GM12891 (cell line): Measurements from ENCODE around the gene PI4KA.
"Not testable (repeated sequence)": the region's sequence is repeated elsewhere in the genome, so short reads cannot be mapped to it uniquely, and the experiment has no call there.

Source experiments
- DNase-seq: peaks from one replicate; pipeline ENCODE4 v3.0.0; 2011; ENCODE audit warnings: low spot score; ENCODE audit not compliant: insufficient read length
- FAIRE-seq: peaks from 2 replicates; lab custom pipeline; 2011; peaks lifted over from hg19 to GRCh38; lab: Jason Lieb, UNC
- SPI1 ChIP-seq: IDR thresholded peaks from 2 replicates; pipeline ENCODE4 v1.6.1; 2011; ENCODE audit warnings: low read depth, low read length, control low read depth

Gene PI4KA

GRCh38 chr22:20703816-20704609, 154.6 kb downstream of the PI4KA start:
- not testable (repeated sequence) for FAIRE-seq, DNase-seq

GRCh38 chr22:20703414-20703806, 155.2 kb downstream of the PI4KA start:
- DNase-seq, FAIRE-seq: not testable (repeated sequence)

GRCh38 chr22:20702546-20703413, 155.8 kb downstream of the PI4KA start:
- DNase-seq (peak; percentile 74), FAIRE-seq (peak; percentile 84)
- 0 out of 2 replicates have a peak, but pooled peaks have one; percentile 2 for TF ChIP-seq SPI1

GRCh38 chr22:20702175-20702545, 156.5 kb downstream of the PI4KA start:
- DNase-seq, FAIRE-seq: not testable (repeated sequence)

GRCh38 chr22:20701680-20702136, 156.9 kb downstream of the PI4KA start:
- FAIRE-seq, DNase-seq: not testable (repeated sequence)

GRCh38 chr22:20700347-20700746, 158.3 kb downstream of the PI4KA start:
- FAIRE-seq, DNase-seq: not testable (repeated sequence)

GRCh38 chr22:20699856-20700255, 158.8 kb downstream of the PI4KA start:
- not testable (repeated sequence) for DNase-seq, FAIRE-seq

- peak; percentile 59 for DNase-seq
- not testable (repeated sequence) for FAIRE-seq
These were observed 161.0 kb downstream of the PI4KA start for GRCh38 chr22:20697481-20698113.

- not testable (repeated sequence) for FAIRE-seq, DNase-seq
These were observed 162.6 kb downstream of the PI4KA start for GRCh38 chr22:20696056-20696455.

- FAIRE-seq, DNase-seq: not testable (repeated sequence)
These were observed 163.4 kb downstream of the PI4KA start for GRCh38 chr22:20695205-20695604.

- not testable (repeated sequence) for DNase-seq, FAIRE-seq
These were observed 164.4 kb downstream of the PI4KA start for GRCh38 chr22:20694256-20694655.

- not testable (repeated sequence) for DNase-seq, FAIRE-seq
These were observed 165.7 kb downstream of the PI4KA start for GRCh38 chr22:20692926-20693325.

- not testable (repeated sequence) for FAIRE-seq
These were observed 167.9 kb downstream of the PI4KA start for GRCh38 chr22:20690586-20691317.

GRCh38 chr22:20687356-20688172, 171.0 kb downstream of the PI4KA start:
- not testable (repeated sequence) for DNase-seq, FAIRE-seq

More at GRCh38 chr22:20690586-20691317, 167.9 kb downstream of the PI4KA start:
- DNase-seq = not testable (repeated sequence)

GRCh38 chr22:20685764-20686163, 172.8 kb downstream of the PI4KA start:
- DNase-seq, FAIRE-seq: not testable (repeated sequence)

GRCh38 chr22:20678792-20679435, 179.7 kb downstream of the PI4KA start:
- not testable (repeated sequence) for DNase-seq, FAIRE-seq
